Epithelial cell of umbilical artery (primary cell): Measurements from ENCODE around the gene FOXM1. TPM values are rescaled to one million over a fixed set of nuclear protein-coding genes. Genes with fewer than 3 reads are reported as not detected.

Source experiments
- total RNA-seq: library from RNA; depleted of rRNA; stranded (reverse); fragments of >200 nt; gene quantifications from 2 replicates; pipeline ENCODE4 v1.2.3, GENCODE V29; 2014

FOXM1 gene, protein sequence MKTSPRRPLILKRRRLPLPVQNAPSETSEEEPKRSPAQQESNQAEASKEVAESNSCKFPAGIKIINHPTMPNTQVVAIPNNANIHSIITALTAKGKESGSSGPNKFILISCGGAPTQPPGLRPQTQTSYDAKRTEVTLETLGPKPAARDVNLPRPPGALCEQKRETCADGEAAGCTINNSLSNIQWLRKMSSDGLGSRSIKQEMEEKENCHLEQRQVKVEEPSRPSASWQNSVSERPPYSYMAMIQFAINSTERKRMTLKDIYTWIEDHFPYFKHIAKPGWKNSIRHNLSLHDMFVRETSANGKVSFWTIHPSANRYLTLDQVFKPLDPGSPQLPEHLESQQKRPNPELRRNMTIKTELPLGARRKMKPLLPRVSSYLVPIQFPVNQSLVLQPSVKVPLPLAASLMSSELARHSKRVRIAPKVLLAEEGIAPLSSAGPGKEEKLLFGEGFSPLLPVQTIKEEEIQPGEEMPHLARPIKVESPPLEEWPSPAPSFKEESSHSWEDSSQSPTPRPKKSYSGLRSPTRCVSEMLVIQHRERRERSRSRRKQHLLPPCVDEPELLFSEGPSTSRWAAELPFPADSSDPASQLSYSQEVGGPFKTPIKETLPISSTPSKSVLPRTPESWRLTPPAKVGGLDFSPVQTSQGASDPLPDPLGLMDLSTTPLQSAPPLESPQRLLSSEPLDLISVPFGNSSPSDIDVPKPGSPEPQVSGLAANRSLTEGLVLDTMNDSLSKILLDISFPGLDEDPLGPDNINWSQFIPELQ
- total RNA-seq: 5.2 and 7.9 TPM in 2 replicates

DNA sequence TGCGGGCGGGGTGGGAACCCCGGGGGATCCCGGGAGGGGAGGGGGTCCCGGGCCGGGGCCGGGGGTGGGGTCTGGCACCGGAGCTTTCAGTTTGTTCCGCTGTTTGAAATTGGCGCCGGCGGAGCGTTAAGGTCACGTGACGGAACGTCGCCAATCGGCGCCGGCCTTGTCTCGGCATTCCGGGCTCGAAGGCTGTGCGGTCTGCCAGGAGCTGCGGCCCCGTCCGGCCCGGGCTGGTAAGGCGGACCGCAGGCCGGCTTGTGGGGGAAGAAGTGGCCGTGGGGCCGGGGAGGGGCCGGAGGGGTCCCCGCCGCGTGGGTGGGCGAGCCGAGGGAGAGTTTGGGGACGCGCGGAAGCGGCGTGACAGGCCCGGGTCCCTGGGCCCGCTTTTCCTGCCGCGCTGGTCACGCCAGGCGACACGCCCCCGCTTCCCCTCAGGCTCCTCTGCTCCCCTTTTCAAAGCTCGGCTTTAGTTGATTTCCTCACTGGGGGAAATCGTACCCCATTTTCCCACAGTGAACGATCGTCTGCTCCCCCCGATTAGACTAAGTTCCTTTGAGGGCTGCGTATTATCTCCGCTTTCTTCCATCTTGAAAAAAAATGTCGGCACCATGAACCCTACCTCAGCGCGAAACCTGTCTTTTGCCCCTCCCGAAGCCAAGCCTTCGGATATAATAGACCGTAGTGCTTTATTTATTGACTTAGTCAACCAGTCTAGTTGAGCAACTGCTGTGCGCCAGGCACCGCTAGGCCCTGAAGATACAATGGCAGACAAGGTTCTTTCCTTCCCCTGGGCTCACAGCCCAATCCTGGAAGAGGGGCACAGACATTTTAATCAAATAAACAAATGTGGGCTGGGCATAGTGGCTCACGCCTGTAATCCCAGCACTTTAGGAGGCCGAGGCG lies at the start of gene FOXM1, which contains the start of gene RHNO1:
Gene FOXM1, minus strand, starts transcription at position 128 of the 906 bp plus-strand sequence. CDS start 2,696 bp downstream, outside the sequence.
Gene RHNO1, plus strand, starts transcription at position 177 of the 906 bp plus-strand sequence. CDS start 8,144 bp downstream, outside the sequence.

DNA sequence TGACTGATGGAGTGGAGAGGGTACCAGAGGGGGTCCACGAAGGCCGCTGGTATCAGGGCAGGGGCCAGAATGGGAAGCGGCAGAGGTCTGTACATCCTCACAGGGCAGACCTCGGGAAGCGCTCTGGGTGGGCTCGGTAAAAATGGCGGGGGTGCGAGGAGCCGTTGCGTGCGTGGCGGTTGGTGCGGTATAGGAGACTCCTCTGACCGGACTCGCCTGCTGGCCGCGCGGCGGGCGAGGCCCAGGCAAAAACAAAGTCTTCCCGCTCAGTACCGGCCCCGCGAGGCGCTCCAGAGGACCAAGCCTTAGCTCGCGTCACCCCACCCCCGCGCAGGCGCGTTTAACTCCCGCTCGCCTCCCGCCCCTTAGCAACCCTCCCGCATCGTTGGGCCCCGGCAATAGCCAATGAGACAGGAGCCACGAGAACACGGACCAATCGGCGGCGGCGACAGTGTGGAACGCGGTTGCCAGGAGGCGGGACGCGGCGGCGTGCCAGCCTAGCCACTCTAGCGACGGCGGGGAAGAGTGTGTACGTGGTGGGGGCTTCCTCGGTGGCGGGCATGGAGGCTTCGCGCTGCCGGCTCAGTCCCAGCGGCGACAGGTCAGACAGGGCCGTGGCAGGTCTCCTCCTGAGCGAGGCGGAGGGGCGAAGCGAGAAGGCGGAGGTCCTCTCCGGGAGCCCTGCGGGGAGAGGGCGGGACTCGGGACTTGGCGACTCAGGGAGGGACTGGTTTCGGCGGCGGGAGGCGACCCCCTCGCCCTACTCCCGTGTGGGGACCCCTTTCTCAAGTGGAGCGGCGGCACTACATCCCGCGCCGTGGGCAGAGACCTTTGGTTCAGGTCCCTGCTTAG lies 13.6 kb upstream of the FOXM1 start, which contains the start of gene TULP3:
Gene TULP3, plus strand, starts transcription at position 504 of the 852 bp plus-strand sequence. Its CDS starts 57 bp downstream, at position 561.

DNA sequence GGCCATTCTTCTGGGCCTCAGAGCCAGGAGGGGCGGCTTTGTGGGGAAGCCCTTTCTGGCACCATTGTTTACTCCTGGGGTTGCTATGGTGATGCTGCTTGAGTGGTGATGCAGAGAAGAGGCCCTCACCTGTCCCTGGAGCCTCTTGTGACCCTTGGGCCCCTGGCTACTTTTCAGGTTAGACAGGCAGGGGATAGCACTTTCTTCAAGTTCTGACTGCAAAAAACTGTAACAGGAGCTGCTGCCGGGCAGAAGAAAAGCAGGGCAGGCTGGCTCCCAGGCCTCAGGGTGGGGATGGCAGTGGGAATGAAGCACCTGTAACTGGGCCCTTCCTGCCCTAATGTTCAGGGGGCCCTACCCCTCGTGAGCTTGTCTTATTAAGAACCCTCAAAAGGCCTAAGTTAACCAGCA lies 19.9 kb downstream of the FOXM1 start, which contains the start of gene TEX52:
Gene TEX52, minus strand, starts transcription at position 19 of the 411 bp plus-strand sequence. Its CDS starts 13 bp downstream, at position 6.

DNA sequence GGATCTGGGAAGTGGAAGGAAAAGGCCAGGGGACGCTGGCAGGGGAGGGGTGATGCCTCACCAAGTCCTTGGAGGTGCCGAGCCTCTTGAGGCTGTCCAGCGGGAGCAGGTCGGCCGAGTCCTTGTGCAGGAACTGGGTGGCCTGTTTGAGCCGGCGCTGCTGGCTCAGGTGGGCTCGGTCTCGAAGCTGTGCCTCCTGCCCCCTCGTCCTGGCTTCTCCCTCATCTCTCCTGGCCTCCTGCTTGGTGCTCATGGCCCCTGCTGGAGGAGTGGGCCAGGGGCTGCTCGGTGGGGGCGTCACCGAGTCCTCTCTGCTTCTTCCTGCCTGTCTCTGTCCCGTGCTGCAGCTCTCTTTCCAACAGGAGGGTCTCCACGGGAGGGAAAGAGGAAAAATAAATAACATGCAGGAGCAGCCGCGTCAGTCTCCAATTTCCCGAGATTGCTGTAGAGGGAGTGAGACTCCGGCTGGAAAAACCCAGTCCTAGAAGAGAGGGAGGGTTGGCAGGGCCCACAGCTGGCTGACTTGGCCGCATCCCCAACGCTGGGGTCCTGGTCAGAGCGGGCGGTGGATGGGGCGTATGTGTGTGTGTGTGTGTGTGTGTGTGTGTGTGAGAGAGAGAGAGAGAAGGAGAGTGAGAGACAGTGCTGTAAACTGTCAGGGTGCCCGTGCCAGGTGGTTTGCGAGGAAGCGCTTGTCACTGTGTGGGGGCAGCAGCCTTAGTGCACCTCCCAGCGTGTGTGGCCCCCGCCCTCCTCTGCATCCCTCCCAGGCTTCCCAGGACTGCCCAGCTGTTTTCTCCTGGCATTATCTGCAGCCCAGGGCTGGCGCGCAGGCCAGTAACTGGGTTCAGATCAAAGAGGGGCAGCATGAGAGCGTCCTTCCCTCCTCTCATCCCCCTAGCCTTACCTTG lies 42.1 kb downstream of the FOXM1 start, which contains the start of gene NRIP2:
Gene NRIP2, minus strand, starts transcription at position 455 of the 911 bp plus-strand sequence. Its CDS starts 52 bp downstream, at position 403.

DNA sequence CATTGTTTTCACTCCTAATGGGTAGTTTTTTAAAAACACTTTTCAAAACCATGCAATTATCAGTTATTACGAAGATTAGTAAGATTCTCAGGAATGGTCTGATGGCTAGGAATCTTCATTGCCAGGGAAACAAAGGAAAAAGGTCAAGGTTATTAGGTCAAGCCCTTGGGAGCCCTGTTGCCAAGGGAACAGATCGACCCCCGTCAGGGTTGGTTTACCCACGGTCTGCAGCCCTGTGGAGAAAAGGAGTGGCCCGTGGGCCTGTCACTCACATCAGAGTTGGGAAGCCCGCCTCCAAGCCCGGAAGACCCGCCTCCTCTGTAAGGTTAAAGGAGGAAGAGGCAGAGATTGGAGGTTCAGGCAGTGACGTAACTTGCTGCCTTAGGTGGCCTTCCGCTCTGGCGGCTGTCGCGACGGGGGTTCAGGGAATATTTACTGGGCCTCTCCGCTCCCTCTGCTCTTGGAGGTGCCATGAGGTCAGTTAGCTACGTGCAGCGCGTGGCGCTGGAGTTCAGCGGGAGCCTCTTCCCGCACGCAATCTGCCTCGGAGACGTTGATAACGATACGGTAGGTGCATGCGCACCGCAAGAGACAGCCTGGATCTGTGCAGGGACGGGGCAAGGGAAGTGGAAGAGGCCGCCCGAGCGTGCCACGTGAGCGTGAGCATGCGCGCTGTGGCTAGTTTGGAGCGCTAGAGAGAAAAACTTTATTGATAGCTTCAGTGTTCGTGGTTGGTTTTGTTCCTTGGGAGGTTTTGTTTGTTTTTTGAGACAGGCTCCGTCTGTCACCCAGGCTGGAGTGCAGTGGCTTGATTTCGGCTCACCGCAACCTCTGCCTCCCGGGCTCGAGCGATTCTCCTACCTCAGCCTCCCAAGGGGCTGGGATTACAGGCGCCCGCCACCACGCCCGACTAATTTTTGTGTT lies 64.4 kb downstream of the FOXM1 start, which contains the start of gene ITFG2:
Gene ITFG2, plus strand, starts transcription at position 379 of the 924 bp plus-strand sequence. Its CDS starts 93 bp downstream, at position 472.

Other genes with a start within 250 kb of the FOXM1 start
- 69.2 and 92.4 TPM in 2 replicates for gene FKBP4, start 82.2 kb downstream of the FOXM1 start, total RNA-seq
- gene ITFG2, start 64.5 kb downstream of the FOXM1 start, total RNA-seq: 10.1 and 11.1 TPM in 2 replicates
- gene NRIP2, start 42.1 kb downstream of the FOXM1 start, total RNA-seq: not detected in 2 replicates
- not detected in 2 replicates for gene TEX52, start 20.1 kb downstream of the FOXM1 start, total RNA-seq
- 16.9 and 22.5 TPM in 2 replicates for gene RHNO1, start within 50 bp of the FOXM1 start, total RNA-seq
- 12.3 and 14.7 TPM in 2 replicates for gene TULP3, start 13.7 kb upstream of the FOXM1 start, total RNA-seq
- gene TEAD4, start 82.2 kb upstream of the FOXM1 start, total RNA-seq: 19.8 and 22.8 TPM in 2 replicates
- 35.1 and 50.6 TPM in 2 replicates for gene TSPAN9, start 200.2 kb upstream of the FOXM1 start, total RNA-seq